ENCODE results near the gene PLCB1.
"Not testable (repeated sequence)": the region's sequence is repeated elsewhere in the genome, so short reads cannot be mapped to it uniquely, and the experiment has no call there.

Gene PLCB1

DNA sequence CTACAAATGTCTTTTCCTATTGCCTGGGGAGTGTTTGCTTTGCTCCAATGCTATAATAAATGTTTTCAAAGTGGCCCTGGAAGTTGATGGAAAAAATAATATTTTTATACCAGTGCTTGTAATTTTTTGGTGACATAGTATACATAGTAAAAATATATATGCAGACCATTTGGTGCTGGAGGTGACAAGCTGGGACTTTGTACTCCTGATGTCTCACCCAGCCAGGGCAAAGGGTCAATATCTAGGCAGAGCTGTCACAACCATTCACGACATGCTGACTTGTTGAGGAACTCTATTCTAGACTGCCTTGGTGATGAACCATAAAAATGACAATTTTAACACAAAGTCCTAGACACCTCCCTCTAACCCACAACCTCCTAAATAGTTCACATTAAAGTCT, 203.0 kb downstream of the PLCB1 start:
- DNase-seq (ENCODE audit: low spot score), result no peak
- no peak for TF ChIP-seq CTCF (IDR thresholded peaks at IDR 0.05; ENCODE audit: extremely low read depth, missing control alignments)

DNA sequence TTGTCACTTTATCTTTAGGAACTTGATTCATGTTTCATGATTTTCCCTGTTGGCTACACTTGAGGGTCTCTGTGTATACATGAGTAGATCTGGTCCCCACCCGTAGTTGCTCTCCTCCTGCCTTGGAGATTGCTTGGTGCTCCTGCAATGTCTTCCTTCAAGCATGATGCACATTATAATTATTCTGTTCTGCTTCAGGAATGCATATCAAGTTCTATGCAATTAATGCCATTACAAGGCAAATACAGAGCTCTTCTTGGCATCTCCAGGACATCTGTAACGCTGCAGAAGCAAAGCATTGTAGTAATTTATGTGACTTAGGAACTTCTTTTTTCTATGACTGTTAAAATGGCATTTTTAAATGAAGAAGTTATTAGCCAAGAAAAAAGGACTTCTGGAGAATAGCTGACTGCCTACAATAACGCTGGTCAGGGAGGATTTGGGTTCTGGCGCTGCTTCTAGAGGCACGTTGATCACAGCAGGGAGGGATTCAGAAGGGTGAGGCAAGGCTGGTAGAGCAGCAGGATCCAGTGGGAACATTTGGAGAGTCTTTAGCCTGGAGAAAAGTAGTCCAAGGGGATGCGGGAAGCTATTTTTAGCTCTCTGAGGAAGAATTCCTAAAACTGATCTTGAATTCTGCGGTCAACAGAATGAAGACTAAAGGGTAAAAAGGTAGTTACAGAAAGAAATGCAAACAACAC, 203.6 kb downstream of the PLCB1 start:
- TF ChIP-seq CTCF (IDR thresholded peaks at IDR 0.05; ENCODE audit: extremely low read depth, missing control alignments), result no peak
- no peak for DNase-seq (ENCODE audit: low spot score)

DNA sequence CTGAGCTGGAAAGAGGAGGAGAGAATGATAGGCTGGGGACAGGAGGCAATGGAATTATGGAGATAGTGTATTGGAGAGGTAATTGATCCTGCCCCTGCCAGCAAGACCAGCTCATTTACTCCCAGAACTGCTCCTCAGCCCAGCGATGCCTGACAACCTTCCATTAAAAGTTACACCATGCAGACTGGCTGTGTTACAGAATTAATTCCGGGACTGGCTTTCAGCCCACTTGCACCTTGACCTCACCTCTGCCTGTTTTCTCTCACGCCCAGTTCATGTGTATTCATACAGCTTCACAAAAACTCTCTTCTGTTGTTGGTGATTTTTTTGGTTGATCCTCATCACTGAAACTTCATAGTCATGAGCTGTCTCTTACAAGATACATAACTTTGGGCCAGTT, 207.3 kb downstream of the PLCB1 start:
- no peak for DNase-seq (ENCODE audit: low spot score)
- TF ChIP-seq CTCF (IDR thresholded peaks at IDR 0.05; ENCODE audit: extremely low read depth, missing control alignments), result no peak

DNA sequence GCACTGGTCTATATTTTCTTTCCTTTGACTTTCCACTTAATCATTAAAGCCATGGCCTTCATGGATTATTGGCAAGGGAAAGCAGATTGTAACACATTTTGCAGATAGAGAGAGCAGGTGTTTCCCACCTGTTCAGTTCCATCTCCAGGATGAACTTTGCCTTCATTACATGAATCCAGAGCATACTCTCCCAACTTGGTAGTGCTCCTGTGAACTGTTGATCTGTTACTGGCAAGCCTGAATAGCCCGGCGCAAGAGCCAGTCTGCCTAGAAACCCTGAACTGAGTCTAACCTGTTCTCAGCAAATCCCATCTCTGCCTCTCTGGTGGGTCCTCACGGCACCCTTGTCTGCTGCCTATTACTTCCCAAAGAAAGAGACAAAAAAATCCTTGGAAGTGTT, 210.3 kb downstream of the PLCB1 start:
- DNase-seq (ENCODE audit: low spot score), result no peak
- TF ChIP-seq CTCF (IDR thresholded peaks at IDR 0.05; ENCODE audit: extremely low read depth, missing control alignments), result no peak

GRCh38 chr20:8344106-8344505, 212.0 kb downstream of the PLCB1 start:
- no peak for TF ChIP-seq CTCF (IDR thresholded peaks at IDR 0.05; ENCODE audit: extremely low read depth, missing control alignments)
- no peak for DNase-seq (ENCODE audit: low spot score)

DNA sequence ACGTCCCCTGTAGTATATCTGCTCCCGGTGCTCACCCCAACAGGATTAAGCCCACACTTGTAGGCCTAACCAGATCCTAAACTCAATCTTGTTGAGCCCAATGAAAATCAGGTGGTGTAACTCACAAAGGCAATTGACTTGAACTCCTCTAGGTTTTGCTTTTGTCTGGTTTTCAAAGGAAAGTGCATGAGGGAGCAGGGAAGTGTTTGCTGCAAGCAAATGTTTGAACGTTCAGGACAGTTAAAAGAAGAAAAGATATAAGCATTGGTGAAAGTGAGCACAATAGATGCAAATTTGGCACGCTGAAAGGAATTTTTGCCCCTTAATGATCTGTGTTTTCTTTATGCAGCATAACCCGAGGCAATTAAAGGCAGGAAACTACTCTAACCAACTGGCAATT, 212.6 kb downstream of the PLCB1 start:
- no peak for TF ChIP-seq CTCF (IDR thresholded peaks at IDR 0.05; ENCODE audit: extremely low read depth, missing control alignments)
- DNase-seq (ENCODE audit: low spot score), result no peak

GRCh38 chr20:8346700-8347270, 214.7 kb downstream of the PLCB1 start:
- no peak for TF ChIP-seq CTCF (IDR thresholded peaks at IDR 0.05; ENCODE audit: extremely low read depth, missing control alignments)
- DNase-seq (ENCODE audit: low spot score), result no peak

DNA sequence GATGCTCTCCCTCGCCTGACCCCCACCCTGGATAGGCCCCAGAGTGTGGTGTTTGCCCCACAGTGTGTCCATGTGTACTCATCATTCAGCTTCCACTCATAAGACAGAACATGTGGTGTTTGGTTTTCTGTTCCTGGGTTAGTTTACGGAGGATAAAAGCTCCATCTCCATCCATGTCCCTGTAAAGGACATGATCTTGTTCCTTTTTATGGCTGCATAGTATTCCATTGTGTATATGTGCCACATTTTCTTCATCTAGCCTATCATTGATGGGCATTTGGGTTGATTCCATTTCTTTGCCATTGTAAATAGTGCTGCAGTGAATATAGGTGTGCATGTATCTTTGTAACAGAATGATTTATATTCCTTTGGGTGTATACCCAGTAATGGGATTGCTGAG, 218.2 kb downstream of the PLCB1 start:
- not testable (repeated sequence) for DNase-seq (ENCODE audit: low spot score)

Measured in GM20000 (cell line).